Islet of Langerhans (tissue), 1 donor: ENCODE results near the gene BCL3.

Experiments
- FAIRE-seq: peaks from one replicate; lab custom pipeline; 2011; peaks lifted over from hg19 to GRCh38; lab: Jason Lieb, UNC

The BCL3 gene

DNA sequence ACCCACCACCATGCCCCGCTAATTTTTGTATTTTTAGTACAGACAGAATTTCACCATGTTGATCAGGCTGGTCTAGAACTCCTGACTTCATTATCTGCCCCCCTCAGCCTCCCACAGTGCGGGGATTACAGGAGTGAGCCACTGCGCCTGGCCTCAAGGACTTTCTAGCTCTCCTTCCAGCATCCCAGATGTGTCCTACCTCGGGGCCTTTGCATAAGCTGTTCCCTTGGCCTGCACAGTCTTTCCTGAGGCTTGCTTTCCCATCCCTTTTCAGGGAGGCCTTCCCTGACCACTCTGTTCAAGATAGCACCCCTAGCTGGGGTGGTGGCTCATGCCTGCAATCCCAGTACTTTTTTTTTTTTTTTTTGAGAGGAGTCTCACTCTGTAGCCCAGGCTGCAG lies 46.1 kb downstream of the BCL3 start:
- no peak for FAIRE-seq

DNA sequence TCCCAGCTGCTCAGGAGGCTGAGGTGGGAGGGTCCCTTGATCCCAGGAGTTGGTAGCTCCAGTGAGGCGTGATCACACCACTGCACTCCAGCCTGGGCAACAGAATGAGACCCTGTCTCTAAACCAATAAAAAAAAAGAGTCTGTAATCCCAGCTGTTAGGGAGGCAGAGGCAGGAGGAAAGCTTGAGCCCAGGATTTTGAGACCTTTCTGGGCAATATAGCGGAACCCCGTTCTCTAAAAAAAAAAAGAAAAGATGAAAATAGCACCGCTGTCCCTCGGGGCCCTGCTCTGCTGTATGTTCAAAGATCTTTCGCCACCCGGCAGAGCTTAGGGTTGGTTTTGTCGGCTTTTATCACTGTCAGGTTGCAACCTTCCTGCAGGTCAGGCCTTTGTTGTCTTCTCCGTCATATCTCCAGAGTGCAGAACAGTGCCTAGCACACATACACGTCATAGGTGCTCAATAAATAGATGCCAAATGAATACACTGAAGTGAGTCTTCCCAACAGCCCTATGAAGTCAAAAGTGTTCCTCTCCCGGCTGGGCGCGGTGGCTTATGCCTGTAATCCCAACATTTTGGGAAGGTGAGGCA lies 47.0 kb downstream of the BCL3 start:
- no peak for FAIRE-seq

DNA sequence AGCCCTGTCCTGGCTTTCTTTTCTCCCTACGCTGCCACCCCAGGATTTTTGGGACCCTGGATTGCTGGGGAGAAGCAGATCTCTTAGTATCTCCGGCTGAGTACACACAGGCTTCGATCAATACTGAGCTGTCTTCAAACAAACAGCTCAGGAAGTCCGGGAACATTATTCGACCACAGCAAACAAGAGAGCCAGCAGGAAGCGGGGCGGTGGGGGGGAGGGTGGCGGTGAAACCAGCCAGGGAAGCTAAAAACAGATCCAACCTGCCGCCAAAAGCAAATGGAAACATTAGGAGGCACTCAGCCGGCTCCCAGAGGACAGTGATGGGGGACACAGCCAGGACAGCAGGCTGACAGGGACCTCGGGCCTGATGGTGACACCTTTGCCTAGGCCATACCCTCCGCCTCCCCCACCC lies 48.2 kb downstream of the BCL3 start:
- no peak for FAIRE-seq

DNA sequence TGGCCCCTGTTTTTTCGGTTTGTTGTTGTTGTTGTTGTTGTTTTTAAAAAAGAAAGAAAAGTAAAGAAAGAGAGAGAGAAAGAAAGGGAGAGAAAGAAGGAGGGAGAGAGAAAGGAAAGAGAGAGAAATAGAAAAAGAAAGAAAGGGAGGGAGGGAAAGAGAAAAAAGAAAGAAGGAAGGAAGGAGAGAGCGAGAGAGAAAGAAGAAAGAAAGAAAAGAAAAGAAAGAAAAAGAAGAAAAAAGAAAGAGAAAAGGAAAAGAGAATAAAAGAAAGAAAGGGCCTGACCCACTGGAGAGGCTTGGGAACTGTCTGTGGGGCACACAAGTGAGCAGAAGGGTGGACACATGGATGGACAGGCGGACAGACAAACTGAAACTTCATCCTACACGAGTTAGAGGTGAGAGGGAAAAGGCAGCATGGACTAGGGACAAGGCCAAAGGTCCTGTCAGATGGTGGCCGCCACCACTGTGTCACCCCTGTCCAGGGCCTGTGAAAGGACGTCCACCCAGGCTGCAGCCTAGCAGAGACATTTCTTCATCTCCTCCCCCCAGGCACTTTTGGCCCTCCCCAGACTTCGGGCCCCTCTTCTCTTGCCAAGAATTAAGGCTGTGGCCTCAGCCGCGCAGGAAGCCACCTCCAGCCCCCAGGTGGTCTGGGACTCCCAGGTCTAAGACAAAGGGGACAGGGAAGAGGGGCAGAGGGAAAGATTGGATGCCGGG lies 51.3 kb downstream of the BCL3 start:
- no peak for FAIRE-seq

DNA sequence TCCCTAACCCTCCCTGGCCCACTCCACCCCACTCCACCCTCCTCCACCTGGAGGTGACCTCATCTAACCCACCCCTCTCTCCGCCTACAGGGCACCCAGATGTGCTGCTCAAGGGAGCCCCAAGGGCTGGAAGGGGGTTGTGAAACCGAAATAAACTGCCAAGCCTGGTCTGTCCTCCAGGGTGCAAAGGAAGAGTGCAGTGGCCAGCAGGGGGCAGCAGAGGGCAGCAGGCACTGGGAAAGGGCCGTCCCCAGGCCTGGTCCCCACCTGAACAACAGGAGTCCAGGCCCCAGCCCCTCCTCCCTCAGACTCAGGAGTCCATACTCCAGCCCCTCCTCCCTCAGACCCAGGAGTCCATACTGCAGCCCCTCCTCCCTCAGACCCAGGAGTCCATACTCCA lies 52.0 kb downstream of the BCL3 start:
- no peak for FAIRE-seq

DNA sequence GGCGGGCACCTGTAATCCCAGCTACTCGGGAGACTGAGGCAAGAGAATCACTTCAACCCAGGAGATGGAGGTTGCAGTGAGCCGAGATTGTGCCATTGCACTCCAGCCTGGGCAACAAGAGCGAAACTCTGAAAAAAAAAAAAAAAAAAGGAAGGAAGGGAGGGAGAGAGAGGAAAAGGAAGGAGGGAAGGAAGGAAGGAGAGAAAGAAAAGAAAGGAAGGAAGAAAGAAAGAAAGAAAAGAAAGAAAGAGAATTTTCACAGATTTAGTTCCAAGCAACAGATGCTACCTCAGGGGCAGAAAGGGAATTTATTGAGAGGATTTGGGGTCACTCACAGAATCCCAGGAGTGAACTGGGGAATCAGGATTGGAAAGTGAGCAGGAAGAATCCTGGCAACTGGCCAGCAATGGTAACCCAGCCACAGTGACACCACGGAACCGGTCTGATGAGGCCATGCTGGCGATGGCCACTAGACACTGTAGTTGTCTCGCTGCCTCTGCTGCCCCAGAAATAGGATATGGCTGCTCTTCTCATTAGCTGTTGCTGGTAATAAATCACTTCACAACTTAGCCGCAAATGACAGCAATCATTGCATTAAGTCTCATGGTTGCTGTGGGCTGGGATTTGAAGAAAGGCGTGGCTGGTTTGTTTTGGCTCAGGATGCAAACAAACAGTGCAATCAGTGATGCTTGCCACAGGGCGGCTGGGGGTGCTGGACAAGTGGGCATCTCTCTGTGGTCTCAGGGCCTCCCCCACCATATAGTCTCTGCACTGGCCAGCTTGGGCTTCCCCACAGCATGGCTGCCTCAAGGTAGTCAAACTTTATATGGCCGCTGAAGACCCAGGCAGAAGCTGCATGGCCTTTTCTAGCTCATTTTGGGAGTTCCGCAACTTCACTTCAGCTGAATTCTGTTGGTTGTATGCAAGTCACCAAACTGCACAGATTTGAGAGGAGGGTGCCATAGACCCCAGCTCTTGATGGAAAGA lies 55.2 kb downstream of the BCL3 start:
- FAIRE-seq: no peak

DNA sequence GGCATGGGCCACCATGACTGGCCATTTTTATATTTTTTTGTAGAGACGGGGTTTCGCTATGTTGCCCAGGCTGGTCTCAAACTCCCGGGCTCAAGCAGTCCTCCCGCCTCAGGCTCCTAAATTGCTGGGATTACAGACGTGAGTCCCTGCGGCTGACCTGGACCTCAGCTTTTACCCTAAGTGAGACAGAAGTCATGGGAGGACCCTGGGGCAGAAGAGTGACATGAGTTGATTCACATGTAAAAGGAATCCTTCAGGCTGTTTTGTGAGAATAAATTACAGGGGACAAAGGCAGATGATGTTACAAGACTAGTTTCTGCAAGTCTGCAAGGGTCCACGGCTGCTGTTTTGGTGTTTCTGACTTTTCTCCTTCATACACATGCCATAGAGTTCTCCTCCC lies 57.8 kb downstream of the BCL3 start:
- FAIRE-seq: no peak

DNA sequence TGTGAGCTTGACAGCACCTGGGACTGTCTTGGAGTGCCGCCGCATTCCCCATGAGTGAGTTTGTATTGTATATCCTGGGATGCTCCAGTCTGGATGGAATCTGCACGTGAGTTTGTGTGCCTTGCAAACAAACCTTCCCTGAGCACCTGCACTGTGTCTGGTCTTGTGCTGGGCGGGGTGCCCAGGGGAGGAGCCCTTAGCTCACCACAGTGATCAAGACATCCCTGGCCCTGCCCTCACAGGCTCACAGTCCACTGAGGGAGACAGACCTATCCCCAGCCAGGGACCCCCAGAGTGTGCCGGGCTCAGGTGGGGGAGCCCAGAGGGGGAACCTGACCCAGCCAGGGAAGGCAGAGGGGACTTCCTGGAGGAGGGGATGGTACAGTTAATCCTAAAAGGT lies 58.7 kb downstream of the BCL3 start:
- FAIRE-seq: no peak

DNA sequence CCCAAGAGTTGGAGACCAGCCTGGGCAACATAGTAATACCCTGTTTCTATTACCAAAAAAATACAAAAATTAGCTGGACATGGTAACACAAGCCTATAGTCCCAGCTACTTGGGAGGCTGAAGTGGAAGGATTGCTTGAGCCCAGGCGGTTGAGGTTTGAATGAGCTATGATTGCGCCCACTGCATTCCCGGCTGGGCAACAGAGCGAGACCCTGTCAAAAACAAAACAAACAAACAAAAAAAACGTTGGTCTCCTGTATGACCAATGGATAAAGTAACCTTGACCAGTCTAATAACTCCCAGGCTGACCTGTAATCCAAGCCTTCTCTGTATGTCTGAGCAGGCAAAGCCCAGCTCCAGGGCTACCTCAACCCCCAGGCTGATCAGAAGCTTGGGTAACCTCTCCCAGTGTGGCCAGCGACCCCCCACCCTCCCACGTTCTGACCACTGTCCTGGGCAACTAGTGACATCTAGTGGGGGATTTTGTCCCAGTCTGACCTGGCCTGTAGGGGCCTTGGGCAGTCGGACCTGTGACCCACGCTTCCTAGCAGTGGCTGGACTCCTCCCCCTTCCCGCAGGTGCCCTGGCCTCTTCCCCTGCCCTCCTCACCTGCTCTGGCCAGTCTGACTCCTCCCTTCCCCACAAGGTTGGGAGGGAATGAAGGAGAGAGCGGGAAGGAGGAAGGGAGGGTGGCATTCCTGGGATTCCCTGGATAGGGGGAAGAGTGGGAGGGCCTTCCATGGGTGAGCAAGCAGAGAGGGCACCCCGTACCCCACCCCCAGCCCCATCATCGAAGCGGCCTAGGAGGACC lies 59.3 kb downstream of the BCL3 start:
- no peak for FAIRE-seq

DNA sequence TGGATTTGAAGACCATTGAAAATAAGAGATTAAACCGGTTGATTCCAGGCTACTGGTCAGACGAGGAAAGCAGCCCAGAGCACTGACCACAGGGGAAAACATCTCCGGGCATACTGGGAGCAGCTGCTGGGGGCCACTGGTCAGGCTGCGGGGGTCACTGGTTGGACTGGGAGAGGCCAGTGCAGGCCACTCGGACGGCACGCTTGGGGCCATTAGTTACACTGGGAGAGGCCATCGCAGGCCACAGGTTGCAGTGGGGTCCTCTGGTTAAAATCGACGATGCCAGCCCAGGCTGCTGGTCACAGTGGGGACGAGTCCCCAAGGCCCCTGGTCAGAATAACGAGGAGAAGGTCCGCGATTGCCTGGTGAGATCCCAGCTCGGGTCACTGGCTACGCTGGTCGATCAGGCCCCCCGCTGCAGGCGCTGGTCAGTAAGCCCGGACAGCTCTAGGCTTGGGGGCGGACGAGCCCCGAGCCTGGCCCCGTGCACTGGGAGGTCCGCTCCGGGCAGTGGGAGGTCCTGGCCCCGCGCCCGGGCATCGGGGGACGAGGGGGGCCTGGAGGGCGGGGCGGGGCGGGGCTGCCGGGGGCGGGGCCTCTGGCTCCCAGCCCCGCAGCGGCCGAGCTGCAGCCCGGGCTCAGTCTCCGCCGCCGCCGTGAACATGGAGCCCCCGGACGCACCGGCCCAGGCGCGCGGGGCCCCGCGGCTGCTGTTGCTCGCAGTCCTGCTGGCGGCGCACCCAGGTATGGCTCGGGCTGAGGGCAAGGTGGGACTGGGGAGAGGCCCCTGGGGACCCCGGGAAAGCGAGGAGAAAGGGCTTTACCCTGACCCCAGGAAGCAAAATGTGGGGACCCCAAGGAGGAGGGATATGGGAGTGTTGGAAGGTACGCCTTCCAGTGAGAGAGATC lies 60.2 kb downstream of the BCL3 start, which contains the start of gene BCAM:
TSS of gene BCAM (plus strand) at position 641 of the 909 bp plus-strand sequence. CDS start at position 663, 22 bp downstream.
- FAIRE-seq: no peak
